IMR-90 (cell line): ENCODE data around the gene PPP1R9B. TPM values are rescaled to one million over a fixed set of nuclear protein-coding genes. Genes with fewer than 3 reads are reported as not detected.

Experiments used
- ATAC-seq: fragments of 200-7000 bp; cut with Tn5 transposase; 2 replicates; pipeline ENCODE4 v1.9.1; 2020; ENCODE audit warnings: low read depth, mild to moderate bottlenecking, moderate library complexity
- BruUV-seq: library from RNA; stranded (reverse); fragments of 400-500 nt; replicated peaks from 2 replicates; lab custom pipeline; 2021; lab: Mats Ljungman, UMichigan
- CTCF ChIA-PET: fragments of 300-600 bp; formaldehyde crosslinking; extraction: SDS; loops from one replicate; lab custom pipeline; 2021; ENCODE audit warnings: antibody characterized with exemption; lab: Yijun Ruan, JAX
- POLR2A ChIA-PET: fragments of 300-600 bp; sonication (Branson Sonifier 250); formaldehyde crosslinking; loops from one replicate; lab custom pipeline; 2022; ENCODE audit warnings: antibody characterized with exemption; ENCODE audit not compliant: unreplicated experiment; lab: Charles Lee
- DNase-seq: peaks from one replicate; pipeline ENCODE4 v3.0.0; 2013
- H2AFZ ChIP-seq: replicated peaks from 2 replicates; pipeline ENCODE3; 2013; ENCODE audit warnings: low read length, mild to moderate bottlenecking; ENCODE audit not compliant: poor library complexity
- H2AK5ac ChIP-seq: 2 replicates; pipeline ENCODE4 v1.6.1; 2013; ENCODE audit warnings: low read depth, low read length, inconsistent platforms
- H2AK9ac ChIP-seq: replicated peaks from 2 replicates; pipeline ENCODE3; 2013; ENCODE audit warnings: mild to moderate bottlenecking, low read depth, low read length, moderate library complexity; ENCODE audit not compliant: poor library complexity
- H2BK120ac ChIP-seq: 2 replicates; pipeline ENCODE4 v1.6.1; 2013; ENCODE audit warnings: low read depth, low read length, inconsistent platforms
- H2BK15ac ChIP-seq: 3 replicates; pipeline ENCODE4 v1.6.1; 2013; ENCODE audit warnings: low read depth, low read length, inconsistent platforms
- H2BK20ac ChIP-seq: 2 replicates; pipeline ENCODE4 v1.6.1; 2013; ENCODE audit warnings: low read depth, mild to moderate bottlenecking, inconsistent platforms, low read length, moderate library complexity
- H2BK5ac ChIP-seq: 2 replicates; pipeline ENCODE4 v1.6.1; 2013; ENCODE audit warnings: mild to moderate bottlenecking, low read depth, low read length, inconsistent platforms; ENCODE audit not compliant: poor library complexity, severe bottlenecking
- H3K14ac ChIP-seq: replicated peaks from 2 replicates; pipeline ENCODE4 v1.6.1; 2013; ENCODE audit warnings: low read depth, low read length, inconsistent platforms
- H3K18ac ChIP-seq: 2 replicates; pipeline ENCODE4 v1.6.1; 2013; ENCODE audit warnings: low read depth, low read length, control low read depth
- H3K23ac ChIP-seq: 2 replicates; pipeline ENCODE4 v1.6.1; 2013; ENCODE audit warnings: low read depth, low read length, inconsistent platforms
- H3K27ac ChIP-seq: 2 replicates; pipeline ENCODE4 v1.5.1; 2013; ENCODE audit warnings: mild to moderate bottlenecking, control low read depth, low read length; ENCODE audit not compliant: insufficient read depth
- H3K27me3 ChIP-seq: 2 replicates; pipeline ENCODE4 v1.6.1; 2013; ENCODE audit warnings: low read length; ENCODE audit not compliant: control insufficient read depth, insufficient read depth
- H3K36me3 ChIP-seq: 2 replicates; pipeline ENCODE4 v1.6.1; 2013; ENCODE audit warnings: low read length, mixed read lengths; ENCODE audit not compliant: control insufficient read depth, insufficient read depth
- H3K4ac ChIP-seq: 2 replicates; pipeline ENCODE4 v1.6.1; 2013; ENCODE audit warnings: low read depth, low read length, inconsistent platforms
- H3K4me1 ChIP-seq: 2 replicates; pipeline ENCODE4 v1.6.1; 2013; ENCODE audit warnings: low read length, mixed read lengths; ENCODE audit not compliant: control insufficient read depth, insufficient read depth
- H3K4me2 ChIP-seq: 2 replicates; pipeline ENCODE4 v1.6.1; 2013; ENCODE audit warnings: low read depth, mild to moderate bottlenecking, control low read depth, low read length, moderate library complexity
- H3K4me3 ChIP-seq: 2 replicates; pipeline ENCODE4 v1.5.1; 2013; ENCODE audit warnings: low read depth, mild to moderate bottlenecking, control low read depth, low read length, moderate library complexity; ENCODE audit not compliant: insufficient read depth
- H3K56ac ChIP-seq: 2 replicates; pipeline ENCODE4 v1.6.1; 2013; ENCODE audit warnings: low read length, inconsistent platforms; ENCODE audit not compliant: insufficient read depth; ENCODE audit errors: extremely low read depth
- H3K79me1 ChIP-seq, 2 experiments: 2 replicates each; pipeline ENCODE4 v1.6.1; 2013; ENCODE audit warnings: low read length in 2 of 2, inconsistent platforms in 1 of 2, low read depth in 1 of 2
- H3K9ac ChIP-seq: 2 replicates; pipeline ENCODE4 v1.6.1; 2013; ENCODE audit warnings: low read depth, low read length, control low read depth
- H3K9me1 ChIP-seq: 2 replicates; pipeline ENCODE4 v1.6.1; 2013; ENCODE audit warnings: low read length, inconsistent platforms; ENCODE audit not compliant: insufficient read depth
- H3K9me3 ChIP-seq: 2 replicates; pipeline ENCODE4 v1.6.1; 2013; ENCODE audit warnings: low read length; ENCODE audit not compliant: control insufficient read depth, insufficient read depth
- H4K20me1 ChIP-seq: 2 replicates; pipeline ENCODE4 v1.6.1; 2013; ENCODE audit warnings: low read length, inconsistent platforms; ENCODE audit not compliant: insufficient read depth
- H4K5ac ChIP-seq: 2 replicates; pipeline ENCODE4 v1.6.1; 2013; ENCODE audit warnings: mild to moderate bottlenecking, low read depth, low read length, control low read depth
- H4K8ac ChIP-seq, 2 experiments: 2 replicates each; pipeline ENCODE4 v1.6.1; 2013; ENCODE audit warnings: low read depth in 2 of 2, low read length in 2 of 2, control low read depth in 1 of 2, inconsistent platforms in 1 of 2
- H4K91ac ChIP-seq: 2 replicates; pipeline ENCODE4 v1.6.1; 2013; ENCODE audit warnings: low read depth, low read length, inconsistent platforms; ENCODE audit not compliant: insufficient read depth
- CHD1 ChIP-seq: IDR thresholded peaks from 2 replicates; pipeline ENCODE4 v1.6.1; 2012; ENCODE audit warnings: low read depth, low read length, improper control_type of control experiment
- CTCF ChIP-seq: conservative IDR thresholded peaks from 2 replicates; pipeline ENCODE4 v1.5.1; 2012; ENCODE audit warnings: mild to moderate bottlenecking, low read depth, low read length, improper control_type of control experiment
- MAFK ChIP-seq: IDR thresholded peaks from 2 replicates; pipeline ENCODE4 v1.6.1; 2012; ENCODE audit warnings: low read depth, low read length, improper control_type of control experiment
- MAZ ChIP-seq: IDR thresholded peaks from 2 replicates; pipeline ENCODE4 v1.6.1; 2012; ENCODE audit warnings: low read depth, mild to moderate bottlenecking, low read length, improper control_type of control experiment, moderate library complexity, borderline replicate concordance
- MXI1 ChIP-seq: IDR thresholded peaks from 2 replicates; pipeline ENCODE4 v1.6.1; 2012; ENCODE audit warnings: low read depth, mild to moderate bottlenecking, low read length, moderate library complexity, borderline replicate concordance
- NFE2L2 ChIP-seq: fragments of 150-350 bp; IDR thresholded peaks from 2 replicates; pipeline ENCODE4 v1.6.1; 2016; ENCODE audit warnings: low read depth, mild to moderate bottlenecking, low read length
- RAD21 ChIP-seq: IDR thresholded peaks from 2 replicates; pipeline ENCODE4 v1.6.1; 2012; ENCODE audit warnings: low read length, improper control_type of control experiment
- RCOR1 ChIP-seq: IDR thresholded peaks from 2 replicates; pipeline ENCODE4 v1.6.1; 2012; ENCODE audit warnings: mild to moderate bottlenecking, low read length, improper control_type of control experiment; ENCODE audit not compliant: insufficient replicate concordance
- RFX5 ChIP-seq: IDR thresholded peaks from 2 replicates; pipeline ENCODE4 v1.8.0; 2012; ENCODE audit warnings: low read depth, mild to moderate bottlenecking, low read length, moderate library complexity
- SMC3 ChIP-seq: fragments of 150-350 bp; IDR thresholded peaks from 2 replicates; pipeline ENCODE4 v1.6.1; 2016; ENCODE audit warnings: low read depth, mild to moderate bottlenecking, antibody characterized with exemption, low read length, moderate library complexity
- WGBS, 2 experiments: methylation state at CpG; one replicate each; pipeline versions ENCODE4 v1.1.5 to v1.1.7; 2013; ENCODE audit warnings: missing lambda C conversion rate in 2 of 2; ENCODE audit not compliant: insufficient read length in 1 of 2; ENCODE audit errors: extremely low coverage in 2 of 2; 5-methylcytosine and 5-hydroxymethylcytosine counted together
- dilution Hi-C: fragments of 300-500 bp; cut with HindIII; formaldehyde crosslinking; loops from one replicate; pipeline ENCODE4 v1.14.3; 2018; ENCODE audit warnings: low sequenced_read_pairs; ENCODE audit not compliant: unreplicated experiment
- in situ Hi-C: fragments of 300-500 bp; cut with MboI; formaldehyde crosslinking; loops from 3 replicates; pipeline ENCODE4 v1.14.3; 2019; ENCODE audit warnings: low sequenced_read_pairs, inconsistent platforms, mixed read lengths
- intact Hi-C: fragments of 100-400 bp; cut with micrococcal nuclease; formaldehyde crosslinking; loops from 2 replicates; pipeline ENCODE4 v1.10.0; 2022
- polyA plus RNA-seq, 3 experiments: library from polyadenylated mRNA; depleted of rRNA; stranded (reverse); fragments of >200 nt; gene quantifications; 2 replicates each; pipeline ENCODE4 v1.2.3, GENCODE V29; 2012; ENCODE audit warnings: low replicate concordance in 1 of 3
- total RNA-seq: library from RNA; depleted of rRNA; stranded (reverse); fragments of >200 nt; gene quantifications from 2 replicates; pipeline ENCODE4 v1.2.3, GENCODE V29; 2012
- TF ChIP-seq, protein P1 (sequence below): fragments of 150-350 bp; IDR thresholded peaks from 2 replicates; pipeline ENCODE4 v1.6.1; 2017; ENCODE audit warnings: mild to moderate bottlenecking, antibody characterized with exemption, low read length, low read depth

PPP1R9B gene
- total and polyA plus RNA-seq, 2 of the 4 experiments (the other 2 are of a cell fraction) = 23.0 to 28.0 TPM

- no peak for TF ChIP-seq RFX5
Observed at GRCh38 chr17:50141026-50141744, 9.3 kb downstream of the PPP1R9B start (continued).

GRCh38 chr17:50139950-50140885 is 10.3 kb downstream of the PPP1R9B start:
- H3K36me3 ChIP-seq = peaks cover 94% of the 10 kb centered on the region
- BruUV-seq = no TSS peak
- no peak overlapping the region; a peak in 1 of 4 replicates for H4K8ac ChIP-seq
- no peak overlapping the region for H2BK5ac ChIP-seq
- DNase-seq = peak; percentile 73
- intact Hi-C loops = loop anchor here (1.0 kb wide), 2 partner anchors 21 to 157 kb away; no protein-coding TSS in a partner anchor
- dilution Hi-C loops = no loop called here
- H4K91ac ChIP-seq = no peak overlapping the region
- no peak overlapping the region for H3K9ac ChIP-seq
- no peak overlapping the region for H3K14ac ChIP-seq
- H3K9me1 ChIP-seq = peaks cover 2% of the 10 kb centered on the region; the same call in 1 of the 2 replicates
- CTCF ChIA-PET = interaction anchor here (0.5 to 1.0 kb wide), 3 partner anchors 10 to 157 kb away, joined by 3 read pairs; partner anchors contain the start of gene SAMD14
- H3K56ac ChIP-seq = no peak overlapping the region
- WGBS, 2 experiments = 23% methylated on average over 4 of the region's 19 CpGs; no CpG with 5 or more reads in 1 of the 2 experiments
- no peak overlapping the region for H3K18ac ChIP-seq
- no peak overlapping the region for H2BK15ac ChIP-seq
- peak overlapping the region; percentile 18 for H2AFZ ChIP-seq
- no peak overlapping the region; the same call in 1 of the 2 replicates for H2BK20ac ChIP-seq
- H4K5ac ChIP-seq = no peak overlapping the region
- peaks cover 72% of the 10 kb centered on the region for H4K20me1 ChIP-seq
- H3K4me1 ChIP-seq = no peaks in the 10 kb centered on the region
- peak; percentile 14; the same call in 1 of the 2 replicates for TF ChIP-seq MXI1
- no peak for TF ChIP-seq MAFK
- TF ChIP-seq, protein P1, sequence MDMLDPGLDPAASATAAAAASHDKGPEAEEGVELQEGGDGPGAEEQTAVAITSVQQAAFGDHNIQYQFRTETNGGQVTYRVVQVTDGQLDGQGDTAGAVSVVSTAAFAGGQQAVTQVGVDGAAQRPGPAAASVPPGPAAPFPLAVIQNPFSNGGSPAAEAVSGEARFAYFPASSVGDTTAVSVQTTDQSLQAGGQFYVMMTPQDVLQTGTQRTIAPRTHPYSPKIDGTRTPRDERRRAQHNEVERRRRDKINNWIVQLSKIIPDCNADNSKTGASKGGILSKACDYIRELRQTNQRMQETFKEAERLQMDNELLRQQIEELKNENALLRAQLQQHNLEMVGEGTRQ = no peak
- TF ChIP-seq MAZ = peak; percentile 84
- TF ChIP-seq CTCF = peak; percentile 89
- TF ChIP-seq NFE2L2 = no peak
- TF ChIP-seq RCOR1 = no peak
- no peak for TF ChIP-seq CHD1
- TF ChIP-seq RFX5 = no peak
- peak; percentile 89 for TF ChIP-seq SMC3
- peak; percentile 82 for TF ChIP-seq RAD21
- peak overlapping the region; percentile 84 for H2AK9ac ChIP-seq
- POLR2A ChIA-PET = no interaction called here
- no peak overlapping the region for H3K4ac ChIP-seq
- no peak overlapping the region for H2AK5ac ChIP-seq
- in situ Hi-C loops = no loop called here
- H3K4me2 ChIP-seq = no peak overlapping the region
- no peak overlapping the region for H3K4me3 ChIP-seq
- H3K79me1 ChIP-seq = peaks cover 35 to 87% of the 10 kb centered on the region in 2 experiments
- H3K27me3 ChIP-seq = no peaks in the 10 kb centered on the region
- no peaks in the 10 kb centered on the region for H3K9me3 ChIP-seq
- no peak overlapping the region; the same call in 1 of the 2 replicates for H2BK120ac ChIP-seq
- ATAC-seq = peak; percentile 98
- no peak overlapping the region for H3K23ac ChIP-seq
- H3K27ac ChIP-seq = no peak overlapping the region
